HTR-8/SVneo (cell line): ENCODE data around the gene GABRD.

Source experiments
- DNase-seq: peaks from one replicate; pipeline ENCODE4 v3.0.0; 2011; ENCODE audit warnings: low spot score, mixed read lengths; ENCODE audit not compliant: insufficient read length
- FAIRE-seq: peaks from 2 replicates; lab custom pipeline; 2011; peaks lifted over from hg19 to GRCh38; lab: Jason Lieb, UNC

Gene GABRD

DNA sequence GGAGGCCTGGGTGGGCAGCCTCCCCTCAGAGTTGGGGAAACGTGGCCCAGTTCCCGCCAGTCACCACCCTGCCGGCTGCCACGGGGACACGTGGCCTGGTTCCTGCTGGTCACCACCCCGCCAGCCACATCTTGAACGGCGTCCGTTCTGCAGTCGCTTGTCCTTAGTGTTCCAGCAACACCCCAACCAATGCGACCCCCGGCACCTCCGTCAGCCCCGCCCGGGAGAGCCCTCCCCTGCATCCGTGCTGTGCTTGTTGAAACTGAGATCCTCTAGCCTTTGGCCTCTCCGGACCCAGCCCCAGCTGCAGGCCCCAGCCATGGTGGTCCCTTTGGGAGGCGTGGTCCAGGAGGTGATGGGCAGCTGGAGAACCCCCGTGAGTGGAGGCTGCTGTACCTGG is 49.8 kb downstream of the GABRD start:
- DNase-seq = no peak
- no peak for FAIRE-seq

DNA sequence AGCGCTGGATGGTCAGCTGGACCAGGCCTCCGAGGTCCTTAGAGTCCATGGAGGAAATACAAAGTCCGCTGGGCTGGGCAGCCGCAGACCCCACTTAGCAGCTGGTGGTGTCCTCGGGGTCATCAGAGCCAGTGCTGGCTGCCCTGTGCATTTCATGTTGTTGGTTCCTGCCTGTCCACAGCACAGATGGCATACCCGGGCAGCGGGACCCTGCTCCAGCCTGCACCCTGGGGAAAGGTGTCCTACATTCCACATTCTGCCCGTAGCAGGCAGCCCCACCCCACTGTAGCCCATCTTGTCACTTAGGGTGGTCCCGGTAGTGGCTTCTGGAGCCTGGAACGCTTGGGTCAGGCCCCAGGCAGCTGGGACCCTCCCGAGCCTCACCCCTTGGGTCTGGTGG is 50.9 kb downstream of the GABRD start:
- FAIRE-seq (no peak), DNase-seq (no peak)

DNA sequence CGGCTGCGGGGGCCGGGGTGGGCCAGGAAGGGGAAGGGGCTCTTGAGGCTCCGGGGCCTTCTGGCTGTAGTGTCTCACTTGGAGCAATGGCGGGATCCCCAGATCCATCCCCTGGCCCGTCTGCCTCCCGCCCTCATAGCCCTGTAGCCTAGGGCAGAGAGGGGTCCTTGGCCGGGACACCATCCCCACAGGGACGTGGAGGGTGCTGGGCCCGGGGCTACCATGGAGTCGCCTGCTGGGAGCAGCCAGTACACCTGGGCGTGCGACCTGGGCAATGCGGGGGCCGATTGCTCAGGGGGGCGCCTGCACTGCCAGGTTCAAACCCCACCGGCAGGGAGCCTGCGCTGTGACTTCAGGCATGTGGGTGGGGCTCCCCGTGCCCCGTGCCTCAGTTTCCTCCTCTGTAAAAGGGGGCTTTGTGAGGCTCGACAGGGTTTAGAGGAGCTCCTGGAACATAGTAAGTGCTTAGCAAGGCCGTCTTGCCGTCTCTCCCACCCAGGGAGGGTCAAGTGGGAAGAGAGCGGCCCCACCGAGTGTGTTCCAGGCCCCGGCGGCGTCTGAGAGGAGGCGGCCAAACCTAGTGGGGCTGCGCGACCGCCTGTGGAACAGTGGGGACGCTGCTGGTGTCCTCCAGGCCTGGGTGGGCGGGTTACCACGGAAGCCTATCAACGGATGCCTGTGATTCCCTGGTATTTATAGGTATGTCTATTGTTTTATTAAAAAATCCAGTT is 51.8 kb downstream of the GABRD start:
- FAIRE-seq (no peak), DNase-seq (no peak)

DNA sequence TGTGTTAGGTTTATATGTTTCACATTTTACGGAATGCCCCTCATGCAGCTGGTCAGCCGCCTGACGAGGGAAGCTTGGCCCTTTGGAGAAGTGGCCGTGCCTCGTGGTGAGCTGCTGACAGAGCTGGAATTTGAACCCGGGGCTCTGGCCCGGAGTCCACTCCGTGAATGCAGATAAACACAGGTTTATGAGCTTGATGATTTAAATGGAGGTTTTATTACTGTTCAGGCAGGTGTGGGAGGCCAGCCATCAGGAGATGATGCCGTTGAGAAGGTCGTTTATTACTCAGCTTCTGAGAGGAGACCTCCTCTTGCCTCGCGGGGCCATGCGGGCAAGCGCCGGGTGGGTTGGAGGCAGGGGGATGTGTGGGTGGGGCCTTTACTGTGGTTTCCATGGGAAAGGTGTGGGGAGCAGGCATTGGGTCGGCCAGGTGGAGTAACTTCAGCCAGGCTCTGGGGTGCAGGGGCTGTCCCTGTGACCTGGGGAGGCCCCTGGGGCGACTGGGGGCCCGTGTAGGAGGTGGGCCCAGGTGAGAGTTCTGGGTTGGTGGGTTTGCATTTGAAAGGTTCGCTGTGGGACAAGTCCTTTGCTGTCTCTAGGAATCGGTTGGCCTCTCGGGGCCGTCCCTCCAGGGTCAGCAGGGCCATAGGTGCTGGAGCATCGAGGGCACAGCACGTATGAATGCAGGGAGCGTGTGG is 53.1 kb downstream of the GABRD start:
- FAIRE-seq (no peak), DNase-seq (no peak)

DNA sequence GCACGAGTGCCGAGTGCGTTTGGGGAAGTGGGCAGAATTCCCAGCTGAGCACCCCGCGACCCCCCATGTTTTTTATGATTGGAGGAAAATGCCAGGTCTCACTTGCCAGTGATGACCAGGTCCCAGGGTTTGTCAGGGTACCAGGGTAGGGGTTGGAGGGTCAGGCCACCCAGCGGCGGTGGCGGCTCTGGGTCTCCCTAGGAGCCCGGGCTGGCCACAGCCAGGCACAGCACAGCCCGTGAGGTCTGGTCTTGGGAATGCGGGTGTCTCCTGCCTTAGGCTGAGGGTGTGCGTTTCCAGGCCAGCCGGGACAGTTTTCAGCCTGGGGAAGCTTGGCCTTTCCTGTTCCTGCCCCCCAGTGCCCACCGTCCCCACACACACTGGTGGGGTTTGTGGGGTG is 53.7 kb downstream of the GABRD start:
- DNase-seq (no peak), FAIRE-seq (no peak)

DNA sequence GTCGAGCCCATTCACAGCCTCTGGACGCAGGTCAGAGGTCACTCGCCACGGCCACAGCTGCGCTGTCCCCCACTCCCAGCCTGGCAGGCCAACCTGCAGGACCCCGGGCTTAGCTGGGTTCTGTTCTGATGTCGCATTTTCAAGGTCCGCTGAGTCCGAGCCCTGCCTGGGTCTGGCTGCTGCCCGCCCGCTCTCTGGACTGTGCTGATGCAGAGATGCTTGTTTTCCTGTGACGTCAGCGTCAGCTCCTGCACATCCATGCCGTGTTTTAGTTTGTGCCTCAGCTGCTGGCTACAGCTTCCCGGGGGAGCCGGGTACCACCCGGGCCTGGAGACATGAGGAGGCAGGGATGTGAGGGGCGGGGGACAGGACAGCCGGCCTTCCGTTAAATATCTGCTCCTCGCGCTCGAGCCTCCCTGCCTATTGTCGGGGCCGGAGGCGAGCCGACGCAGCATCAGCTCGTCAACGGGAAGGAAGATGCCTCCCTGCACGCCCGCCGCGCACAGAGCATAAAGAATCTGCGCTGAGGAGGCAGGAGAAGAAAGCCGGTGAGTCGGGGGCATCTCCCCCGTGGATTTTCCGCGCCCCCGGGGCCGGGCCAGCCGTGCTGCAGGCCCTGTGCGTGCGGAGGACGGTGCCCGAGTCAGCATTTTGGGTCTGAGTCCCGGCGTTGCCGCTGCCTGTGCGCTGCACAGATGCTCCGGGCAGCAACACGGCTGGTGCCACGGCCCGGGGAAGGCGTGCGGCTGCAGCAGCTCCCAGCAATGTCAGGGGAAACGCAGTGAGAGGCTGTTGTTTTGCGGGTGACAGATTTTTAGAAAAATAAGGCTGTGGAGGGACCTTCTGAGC is 54.5 kb downstream of the GABRD start:
- no peak for FAIRE-seq
- no peak for DNase-seq

DNA sequence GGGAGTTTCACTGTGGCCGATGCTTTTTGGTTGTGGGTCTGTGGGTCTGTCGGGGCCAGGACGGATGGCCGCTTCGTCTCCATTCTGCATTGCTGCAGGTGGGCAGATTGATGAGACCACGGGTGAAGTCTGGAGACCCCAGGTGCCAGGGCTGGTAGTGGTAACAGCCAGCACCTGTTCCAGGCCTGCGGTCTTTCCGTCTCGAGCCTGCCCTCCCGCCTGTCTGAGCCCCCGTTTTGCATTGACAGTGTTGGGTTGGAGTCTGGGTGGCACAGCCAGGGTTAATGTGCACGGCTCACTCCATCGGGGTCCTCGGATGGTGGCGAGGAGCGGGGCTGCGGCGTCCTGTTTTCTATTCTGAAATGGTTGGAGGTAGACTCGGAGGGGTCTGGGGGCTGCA is 55.3 kb downstream of the GABRD start:
- DNase-seq (no peak), FAIRE-seq (no peak)

DNA sequence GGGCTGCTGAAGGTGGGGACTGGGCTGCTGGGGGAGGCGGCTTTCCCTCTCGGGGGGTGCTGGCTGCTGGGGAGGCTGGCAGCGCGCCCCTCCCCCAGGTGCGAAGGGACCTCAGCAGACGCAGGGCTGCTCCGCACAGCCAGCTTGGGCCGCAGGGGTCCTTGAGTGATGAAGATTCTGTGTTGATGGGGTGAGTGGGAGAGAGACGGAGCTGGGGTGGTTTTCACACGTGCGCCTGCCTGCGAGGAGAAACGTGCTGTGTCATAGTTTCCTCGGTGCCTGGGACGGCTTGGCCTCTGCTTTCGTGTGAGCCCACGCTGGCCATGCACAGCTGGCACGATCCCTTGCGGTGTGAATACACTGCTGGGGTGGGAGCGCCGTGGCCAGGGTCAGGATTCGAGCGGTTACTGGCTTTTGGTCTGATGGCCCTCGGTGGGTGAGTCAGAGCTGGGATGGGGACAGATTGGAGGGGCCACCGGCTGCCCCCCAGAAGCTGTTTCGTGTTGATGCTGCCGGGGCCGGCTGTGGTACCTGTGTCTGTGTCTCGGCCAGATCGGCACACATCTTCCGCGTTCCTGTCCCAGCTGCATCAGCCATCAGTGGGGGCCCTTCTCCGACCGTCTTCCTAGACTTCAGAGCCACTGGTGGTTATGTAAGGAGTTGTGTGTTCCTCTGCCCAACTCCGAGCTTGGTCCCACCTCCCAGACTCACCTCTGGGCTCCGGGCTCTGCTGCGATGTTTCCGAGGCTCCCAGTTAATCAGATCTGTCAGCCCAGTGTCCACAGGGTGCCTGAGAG is 56.0 kb downstream of the GABRD start:
- DNase-seq = no peak

DNA sequence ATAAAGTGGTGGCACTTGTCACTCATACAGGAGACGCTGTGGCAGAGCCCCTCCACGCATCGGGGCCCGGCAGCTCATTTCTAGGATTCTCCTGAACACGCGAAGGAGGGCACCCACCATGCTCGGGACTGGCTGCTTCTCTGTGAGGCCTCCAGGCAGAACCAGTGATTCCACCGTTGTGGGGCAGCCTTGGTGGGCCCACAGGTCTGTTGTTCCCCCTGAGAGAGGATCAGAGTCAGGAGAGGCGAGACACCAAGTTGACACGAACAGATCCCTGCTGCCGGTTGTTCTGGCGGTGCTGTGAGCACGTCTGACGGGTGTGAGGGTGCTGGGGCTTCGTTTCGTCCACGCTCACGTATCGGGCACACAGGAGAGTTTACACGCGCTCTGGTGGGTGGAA is 57.7 kb downstream of the GABRD start:
- FAIRE-seq = no peak
- no peak for DNase-seq

More for the DNA sequence above, 56.0 kb downstream of the GABRD start:
- FAIRE-seq = no peak

DNA sequence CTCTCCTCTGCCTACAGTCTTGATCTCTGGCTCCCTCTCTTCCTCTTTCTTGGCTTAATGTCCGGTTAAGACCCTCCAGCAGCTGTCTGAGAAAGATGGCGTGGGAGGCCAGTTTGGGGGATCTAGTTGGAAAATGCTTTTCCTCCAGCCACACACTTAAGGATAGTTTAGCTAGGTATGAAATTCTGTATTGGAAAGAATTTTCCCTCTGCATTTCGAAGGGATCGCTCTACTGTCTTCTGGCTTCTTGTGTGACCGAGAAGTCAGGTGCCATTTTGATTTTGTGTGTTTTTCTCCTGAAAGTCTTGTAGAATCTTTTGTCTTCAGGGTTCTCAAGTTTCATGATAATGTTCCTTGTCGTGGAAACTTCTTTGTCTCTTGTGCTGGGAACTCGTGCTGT is 59.0 kb downstream of the GABRD start:
- DNase-seq (no peak), FAIRE-seq (no peak)

DNA sequence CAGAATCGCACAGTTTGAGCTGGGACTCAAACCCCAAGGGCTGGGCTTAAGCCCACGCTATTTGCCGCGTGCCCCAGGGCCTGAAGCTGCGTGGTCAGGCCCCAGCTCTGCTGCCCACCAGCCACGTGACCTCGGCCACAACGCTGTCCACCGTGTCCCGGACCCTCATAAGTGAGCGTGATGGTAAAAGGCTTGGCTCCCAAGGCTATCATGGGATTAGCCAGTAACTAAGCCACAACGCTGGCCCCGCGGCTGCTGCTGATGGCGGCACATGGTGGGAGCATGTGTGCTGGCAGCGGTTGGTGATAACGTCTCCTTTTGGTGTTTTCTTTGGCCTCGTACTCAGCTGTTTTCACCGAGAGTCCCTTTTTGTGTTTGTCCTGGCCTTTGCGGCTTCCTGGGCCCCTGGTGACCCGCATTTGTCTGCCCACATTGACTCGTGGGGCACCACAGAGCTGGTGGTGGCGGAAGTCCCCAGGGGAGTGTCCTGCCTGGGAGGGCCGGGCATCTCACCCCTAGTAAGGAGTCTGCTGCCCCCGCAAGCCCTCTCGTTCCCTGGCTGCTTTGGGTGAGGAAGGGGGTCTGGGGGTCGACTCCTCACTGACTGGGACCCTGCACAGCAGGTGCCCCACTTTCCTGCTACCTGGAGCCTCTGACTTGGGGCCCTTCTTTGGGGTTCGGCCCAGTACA is 60.4 kb downstream of the GABRD start:
- no peak for DNase-seq
- no peak for FAIRE-seq

DNA sequence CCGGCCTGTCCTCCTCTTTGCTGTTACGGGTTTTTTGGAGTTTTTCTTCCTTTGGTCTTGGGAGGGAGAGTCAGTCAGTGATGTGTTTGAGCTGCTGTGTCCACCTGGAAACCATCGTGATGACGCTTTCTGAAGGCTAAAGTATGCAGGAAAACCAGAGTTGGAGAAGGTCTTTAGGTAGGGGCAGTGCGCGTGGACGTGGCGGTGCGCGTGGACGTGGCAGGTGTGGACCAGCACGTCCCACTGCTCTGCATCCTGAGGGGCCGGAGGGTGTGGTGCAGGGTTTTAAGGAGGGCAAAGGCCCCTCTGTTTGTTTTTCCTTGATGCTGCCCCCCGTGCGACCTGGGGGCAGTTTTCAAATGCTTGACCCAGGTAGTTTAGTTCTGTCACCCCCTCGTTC is 61.0 kb downstream of the GABRD start:
- DNase-seq = no peak

More for the DNA sequence above, 61.0 kb downstream of the GABRD start:
- no peak for FAIRE-seq
